OCI-M2 (cell line): ENCODE data around the gene HEPACAM2.

ENCODE experiments used
- DNase-seq: peaks from one replicate; lab custom pipeline; 2025; ENCODE audit not compliant: unreplicated experiment; lab: John Stamatoyannopoulos, UW

Gene HEPACAM2

DNA sequence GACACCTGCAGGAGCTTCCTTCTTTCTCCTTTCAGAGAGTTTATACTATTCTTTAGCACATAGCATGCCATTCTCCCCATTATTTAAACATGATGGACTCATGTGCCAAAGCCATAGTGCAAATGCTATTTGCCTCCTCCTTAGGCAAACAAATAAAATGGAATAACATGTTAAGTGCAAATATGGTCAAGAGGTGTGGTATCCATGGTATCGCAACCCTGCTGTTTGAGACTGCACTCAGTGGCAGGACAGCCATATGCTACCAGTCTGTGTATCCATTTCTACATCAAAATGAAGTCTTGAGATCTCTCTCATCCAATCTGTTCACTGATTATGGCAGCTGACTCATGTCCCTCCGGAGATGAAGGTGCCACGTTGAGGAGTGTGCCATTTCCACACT lies 22.8 kb downstream of the HEPACAM2 start:
- DNase-seq, result no peak

DNA sequence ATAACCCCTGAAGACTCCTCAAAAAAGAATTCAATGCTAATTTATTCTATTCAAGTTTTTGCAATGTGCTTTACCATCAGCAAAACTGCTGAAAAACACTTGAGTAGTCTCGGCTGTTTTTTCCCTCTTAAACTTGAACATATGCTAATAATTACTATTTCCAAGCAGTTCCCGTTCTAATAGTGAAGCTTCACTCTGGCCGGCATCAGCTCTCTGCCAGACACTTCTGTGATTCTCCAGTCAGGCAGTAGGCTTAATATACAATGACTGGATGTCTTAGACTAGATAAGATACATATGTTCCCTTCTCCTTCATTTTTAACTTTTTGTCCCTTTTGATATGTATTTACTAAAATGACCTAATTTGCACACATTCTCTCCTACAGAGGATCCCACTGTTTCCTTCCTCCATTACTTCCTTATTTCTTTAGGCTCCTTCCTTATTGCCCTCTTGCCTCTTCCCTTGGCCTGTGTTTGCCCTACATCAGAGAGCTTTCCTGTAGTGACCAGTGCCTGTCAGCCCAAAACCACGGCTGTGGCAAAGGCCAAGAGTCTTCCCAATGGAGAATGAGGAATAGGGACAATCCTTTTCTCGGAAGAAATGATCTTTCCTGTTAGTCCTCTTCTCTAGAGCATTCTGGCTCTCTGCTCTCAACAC lies 23.5 kb downstream of the HEPACAM2 start:
- no peak for DNase-seq

GRCh38 chr7:93198472-93198871 lies 27.8 kb downstream of the HEPACAM2 start:
- no peak for DNase-seq

GRCh38 chr7:93196336-93196735 lies 29.9 kb downstream of the HEPACAM2 start:
- DNase-seq, result no peak

- DNase-seq, result no peak
Measured at GRCh38 chr7:93194386-93194785, 31.9 kb downstream of the HEPACAM2 start.

DNA sequence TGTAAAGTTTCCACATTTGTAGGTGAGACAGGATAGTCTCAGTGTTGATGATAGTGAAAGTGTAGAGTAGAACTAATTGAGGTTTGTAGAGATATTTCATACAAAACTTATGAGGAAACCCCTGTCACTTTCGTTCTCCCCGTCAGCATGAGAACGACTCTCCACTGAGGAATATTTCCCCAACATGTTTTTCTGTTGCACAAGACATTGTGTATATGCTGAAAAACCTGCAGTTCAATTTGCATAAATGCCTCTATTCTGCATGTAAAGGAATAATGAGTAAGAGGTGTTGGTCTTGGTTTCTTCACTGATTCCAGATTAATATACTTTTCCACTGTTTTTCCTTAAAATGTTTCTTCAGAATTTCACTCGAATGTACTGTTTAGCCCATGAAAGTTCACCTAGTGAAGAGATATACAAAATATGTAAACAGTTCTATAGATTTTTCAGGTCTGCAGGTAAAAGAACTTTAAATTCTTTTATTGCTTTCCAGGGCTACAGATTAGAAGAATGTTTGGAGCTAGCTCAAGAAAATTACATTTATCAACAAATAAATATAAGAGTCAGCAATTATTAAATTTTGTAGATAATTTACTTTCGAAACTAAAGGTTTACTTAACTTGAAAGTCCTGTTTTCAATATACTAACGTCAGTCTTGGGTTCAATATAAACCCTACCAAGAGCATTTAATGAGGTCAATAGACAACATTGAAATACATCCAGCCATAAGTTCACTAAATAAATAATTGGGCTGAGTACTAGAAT lies 37.2 kb downstream of the HEPACAM2 start:
- DNase-seq, result no peak

GRCh38 chr7:93185303-93186027 lies 40.8 kb downstream of the HEPACAM2 start:
- DNase-seq, result no peak

- no peak for DNase-seq
Measured at GRCh38 chr7:93179173-93179572, 47.1 kb downstream of the HEPACAM2 start.

- DNase-seq, result no peak
Measured at GRCh38 chr7:93178213-93178612, 48.1 kb downstream of the HEPACAM2 start.

DNA sequence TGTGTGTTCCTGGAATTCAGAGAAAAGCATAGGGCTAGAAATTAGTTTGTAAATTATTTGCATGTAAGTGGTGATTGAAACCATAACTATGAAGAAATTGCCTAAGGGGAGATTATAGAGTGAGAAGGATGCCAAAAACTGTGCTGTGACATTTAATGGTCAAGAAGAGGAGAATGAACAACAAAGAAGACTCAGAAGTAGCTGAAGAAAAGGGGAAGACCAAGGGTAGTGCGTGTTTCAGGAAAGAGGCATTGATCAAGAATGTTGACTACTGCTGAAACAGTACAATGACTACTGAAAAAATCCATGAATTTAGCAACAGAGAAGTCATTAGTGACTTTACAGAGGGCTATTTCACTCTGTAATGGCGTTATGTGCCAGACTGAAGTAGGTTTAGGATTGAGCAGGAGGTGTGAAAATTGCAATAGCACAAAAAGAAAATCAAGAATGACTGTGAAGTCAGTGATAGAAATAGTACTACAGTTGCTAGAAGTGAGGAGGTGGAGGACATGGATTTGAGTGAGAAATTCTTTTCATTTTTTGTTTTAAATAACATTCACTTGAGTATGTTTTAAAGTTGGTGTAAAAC lies 49.2 kb downstream of the HEPACAM2 start:
- DNase-seq, result no peak

DNA sequence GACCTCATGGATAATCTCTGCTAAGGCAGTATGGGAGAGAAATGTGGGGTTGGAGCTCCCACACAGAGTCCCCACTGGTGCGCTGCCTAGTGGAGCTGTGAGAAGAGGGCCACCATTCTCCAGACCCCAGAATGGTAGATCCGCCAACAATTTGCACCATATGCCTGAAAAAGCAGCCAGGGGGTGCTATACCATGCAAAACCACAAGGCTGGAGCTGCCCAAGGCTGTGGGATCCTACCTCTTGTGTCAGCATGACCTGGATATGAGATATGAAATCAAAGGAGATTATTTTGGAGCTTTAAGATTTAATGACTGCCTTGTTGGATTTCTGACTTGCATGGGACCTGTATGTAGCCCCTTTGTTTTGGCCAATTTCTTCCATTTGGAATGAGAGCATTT lies 51.0 kb downstream of the HEPACAM2 start:
- no peak for DNase-seq

DNA sequence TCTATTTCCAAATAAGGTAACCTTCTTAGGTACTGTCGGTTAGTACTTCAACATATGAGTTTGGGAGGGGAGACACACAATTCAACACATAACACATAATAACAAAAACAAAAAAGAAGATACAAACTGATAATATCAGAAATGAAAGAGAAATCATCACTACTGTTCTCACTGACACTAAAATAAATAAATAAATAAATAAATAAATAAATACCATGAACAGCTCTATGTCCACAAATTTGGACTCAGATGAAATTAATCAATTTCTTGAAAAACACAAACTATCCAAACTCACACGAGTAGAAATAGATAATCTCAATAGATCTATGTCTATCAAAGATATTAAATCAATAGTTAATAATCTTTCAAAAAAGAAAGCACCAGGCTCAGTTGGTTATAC lies 53.6 kb downstream of the HEPACAM2 start:
- no peak for DNase-seq

- no peak for DNase-seq
Measured at GRCh38 chr7:93171606-93172226, 54.6 kb downstream of the HEPACAM2 start.

GRCh38 chr7:93165447-93165846 lies 60.8 kb downstream of the HEPACAM2 start:
- no peak for DNase-seq

DNA sequence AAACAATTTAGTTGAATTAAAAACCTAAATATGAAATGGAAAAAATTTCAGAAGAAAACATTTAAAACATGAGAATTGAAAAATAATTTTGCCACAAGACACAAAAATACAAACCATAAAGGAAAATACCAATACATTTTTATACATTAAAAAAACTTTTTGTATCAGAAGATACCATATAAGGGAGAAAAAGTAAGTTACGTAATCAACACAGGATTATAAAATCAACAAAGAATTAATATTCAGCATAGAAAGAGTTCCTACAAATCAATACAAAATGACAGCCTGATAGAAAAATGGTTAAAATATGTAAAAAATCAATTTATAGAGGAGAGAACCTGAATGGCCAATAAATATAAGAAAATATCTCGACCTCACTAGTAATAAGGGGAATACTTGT lies 61.5 kb downstream of the HEPACAM2 start:
- no peak for DNase-seq

DNA sequence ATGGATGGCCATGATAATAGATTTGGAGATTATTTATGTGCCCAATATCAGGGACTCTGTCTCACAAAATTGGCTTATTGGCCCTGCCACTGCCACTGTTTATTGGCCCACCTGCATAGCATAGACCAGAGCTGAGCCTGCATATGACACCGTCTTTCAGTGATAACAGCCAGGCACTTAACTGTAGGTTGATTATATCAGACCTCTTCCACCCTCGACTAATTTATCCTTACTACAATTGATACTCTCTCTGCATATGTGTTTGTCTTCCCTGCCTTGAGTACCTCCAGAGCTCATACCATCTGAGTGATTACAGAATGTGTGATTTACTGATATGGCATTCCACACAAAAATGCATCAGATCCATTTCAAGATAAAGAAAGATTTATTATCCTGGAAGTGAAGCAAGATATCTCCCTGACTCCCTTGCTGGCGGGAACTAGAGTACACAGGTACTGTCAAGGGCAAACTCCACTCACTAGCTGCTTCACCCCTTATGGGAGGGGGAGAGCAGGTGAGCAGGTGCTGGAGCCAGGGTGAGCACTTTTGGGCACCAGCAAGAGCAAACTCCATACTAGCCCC lies 65.0 kb downstream of the HEPACAM2 start:
- no peak for DNase-seq

DNA sequence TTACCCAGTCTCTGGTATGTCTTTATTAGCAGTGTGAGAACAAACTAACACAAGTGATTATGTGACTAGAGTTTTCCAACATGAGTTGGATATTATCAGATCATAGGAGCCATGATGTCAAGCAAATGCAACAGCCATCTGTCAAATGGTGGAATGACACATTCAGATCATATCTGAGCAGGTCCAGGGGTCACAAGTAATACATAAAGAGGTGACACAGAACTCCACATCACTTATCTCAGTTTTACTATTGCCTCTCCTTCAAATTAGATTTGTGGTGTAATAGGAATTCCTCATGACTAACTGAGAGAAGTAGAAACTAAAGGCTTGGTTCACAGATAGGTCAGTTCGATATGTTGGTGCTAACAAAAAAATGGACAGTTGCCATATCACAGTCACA lies 65.9 kb downstream of the HEPACAM2 start:
- DNase-seq, result no peak

GRCh38 chr7:93159490-93159889 lies 66.8 kb downstream of the HEPACAM2 start:
- DNase-seq, result no peak

- DNase-seq, result no peak
Measured at GRCh38 chr7:93156884-93157283, 69.4 kb downstream of the HEPACAM2 start.

- DNase-seq, result no peak
Measured at GRCh38 chr7:93150200-93150835, 76.0 kb downstream of the HEPACAM2 start.
